ENCODE data around the gene SH3BP4. TPM values are rescaled to one million over a fixed set of nuclear protein-coding genes. Genes with fewer than 3 reads are reported as not detected.
A peak's percentile ranks its signal among the peaks of the same experiment; 100 is the strongest.

The SH3BP4 gene
- total and polyA plus RNA-seq, 2 of the 8 experiments (the other 6 are each of a cell fraction or from before 2014, with no cell fraction given), result 28.3 to 35.4 TPM

DNA sequence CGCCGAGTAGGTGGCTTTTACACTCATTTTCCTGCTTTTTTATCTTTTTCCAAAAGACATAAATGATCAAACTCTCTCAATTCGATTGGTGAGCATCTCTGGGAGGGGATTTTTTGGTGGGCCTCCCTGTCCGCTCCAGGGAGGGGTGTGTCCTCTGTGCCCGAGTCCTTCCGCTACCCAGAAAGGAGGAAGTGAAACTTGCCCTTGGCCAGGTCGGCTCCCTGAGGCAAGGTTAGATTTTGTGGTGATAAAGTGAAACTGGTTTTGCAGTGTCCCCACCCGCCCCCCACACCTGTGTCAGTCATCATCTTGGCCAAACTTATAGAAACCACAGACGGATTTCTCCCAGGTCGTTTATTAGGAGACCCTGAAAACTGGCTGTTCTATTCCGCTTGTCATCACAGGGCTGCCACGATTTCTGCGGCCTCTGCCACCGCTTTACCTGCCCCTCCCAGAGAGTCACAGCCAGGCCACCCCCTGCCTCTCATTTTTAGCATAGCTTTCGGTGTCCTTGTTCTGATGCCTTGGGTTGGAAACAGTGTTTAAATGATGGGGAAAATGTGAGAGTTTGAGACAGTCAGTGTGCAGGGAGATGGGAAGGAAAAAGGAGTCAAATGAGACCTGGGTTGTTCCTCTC, 93.6 kb downstream of the SH3BP4 start:
- H4K20me1 ChIP-seq (replicated peaks in 1 of 2; ENCODE audit: control insufficient read depth in 1 of 2, insufficient read depth in 2 of 2, low read length in 2 of 2), result peaks cover 8 to 9% of the 10 kb centered on the region in 2 experiments
- no peak overlapping the region for H3K9ac ChIP-seq (replicated peaks in 1 of 4; ENCODE audit: extremely low read depth in 1 of 4, low read depth in 3 of 4, low read length in 3 of 4)
- H3K9me3 ChIP-seq (ENCODE audit: insufficient read depth in 2 of 2, low read depth in 1 of 2, low read length in 1 of 2), result no peaks in the 10 kb centered on the region
- no peaks in the 10 kb centered on the region; a peak in 2 of 7 replicates for H3K4me1 ChIP-seq (replicated peaks in 1 of 4; ENCODE audit: control insufficient read depth in 3 of 4, insufficient read depth in 4 of 4, low read length in 3 of 4)
- H4K5ac ChIP-seq (ENCODE audit: insufficient read length, low read depth, low read length), result no peak overlapping the region
- no peak overlapping the region for H3K23ac ChIP-seq (ENCODE audit: insufficient read length)
- ChIA-PET POLR2A (ENCODE audit: partially characterized antibody) (no interaction called here), CTCF (ENCODE audit: partially characterized antibody) (interaction anchor here (0.5 to 0.6 kb wide), 2 partner anchors 320 to 691 kb away, joined by 3 read pairs; no protein-coding TSS in a partner anchor)
- H3K4me3 ChIP-seq (ENCODE audit: extremely low read depth in 1 of 4, insufficient read depth in 2 of 4, low read depth in 3 of 4, low read length in 4 of 4), result no peak overlapping the region
- H3K27ac ChIP-seq (ENCODE audit: low read depth, low read length), result no peak overlapping the region
- H2BK12ac ChIP-seq (ENCODE audit: low read depth, low read length), result no peak overlapping the region
- peaks cover 7% of the 10 kb centered on the region; the same call in 1 of the 2 replicates for H3K79me1 ChIP-seq (ENCODE audit: low read depth, low read length)
- TF ChIP-seq BRCA1 (IDR thresholded peaks at IDR 0.05; ENCODE audit: low read depth, low read length), result no peak
- TF ChIP-seq, protein P1, sequence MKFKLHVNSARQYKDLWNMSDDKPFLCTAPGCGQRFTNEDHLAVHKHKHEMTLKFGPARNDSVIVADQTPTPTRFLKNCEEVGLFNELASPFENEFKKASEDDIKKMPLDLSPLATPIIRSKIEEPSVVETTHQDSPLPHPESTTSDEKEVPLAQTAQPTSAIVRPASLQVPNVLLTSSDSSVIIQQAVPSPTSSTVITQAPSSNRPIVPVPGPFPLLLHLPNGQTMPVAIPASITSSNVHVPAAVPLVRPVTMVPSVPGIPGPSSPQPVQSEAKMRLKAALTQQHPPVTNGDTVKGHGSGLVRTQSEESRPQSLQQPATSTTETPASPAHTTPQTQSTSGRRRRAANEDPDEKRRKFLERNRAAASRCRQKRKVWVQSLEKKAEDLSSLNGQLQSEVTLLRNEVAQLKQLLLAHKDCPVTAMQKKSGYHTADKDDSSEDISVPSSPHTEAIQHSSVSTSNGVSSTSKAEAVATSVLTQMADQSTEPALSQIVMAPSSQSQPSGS (IDR thresholded peaks at IDR 0.05; ENCODE audit: low read length), result no peak
- TF ChIP-seq TCF12 (IDR thresholded peaks at IDR 0.05; ENCODE audit: low read depth, low read length), result no peak
- no peak for TF ChIP-seq MAFK (IDR thresholded peaks at IDR 0.05; ENCODE audit: low read depth, low read length)
- no peak for TF ChIP-seq SIX5 (IDR thresholded peaks at IDR 0.05; ENCODE audit: low read depth, low read length)
- no peak for TF ChIP-seq CBX5 (IDR thresholded peaks at IDR 0.05; ENCODE audit: low read depth, low read length)
- no peak for TF ChIP-seq CTBP2 (IDR thresholded peaks at IDR 0.05; ENCODE audit: borderline replicate concordance, insufficient read depth, insufficient read length, low read length)
- TF ChIP-seq KDM1A (IDR thresholded peaks at IDR 0.05; ENCODE audit: borderline replicate concordance, low read length), result no peak
- H3K36me3 ChIP-seq (ENCODE audit: control insufficient read depth in 2 of 4, insufficient read depth in 4 of 4, low read length in 3 of 4), result peaks cover 24 to 46% (median 31%) of the 10 kb centered on the region in 4 experiments
- no peak overlapping the region for H3K4me2 ChIP-seq (ENCODE audit: insufficient read depth in 1 of 2, low read depth in 2 of 2, low read length in 2 of 2)
- H4K8ac ChIP-seq (ENCODE audit: extremely low read depth, insufficient read depth, low read length), result peak overlapping the region; percentile 15; the same call in 1 of the 2 replicates
- H3K14ac ChIP-seq (ENCODE audit: insufficient read length), result no peak overlapping the region
- DNase-seq (ENCODE audit: low read depth in 1 of 2, low spot score in 2 of 2) (no peak), FAIRE-seq (no peak)
- H3K79me2 ChIP-seq (ENCODE audit: control insufficient read depth in 1 of 2, insufficient read depth in 2 of 2, low read length in 2 of 2), result peaks cover 0 to 23% of the 10 kb centered on the region in 2 experiments; a peak in 1 of 4 replicates
- H4K91ac ChIP-seq (replicated peaks; ENCODE audit: insufficient read length, low read length), result no peak overlapping the region
- no peak overlapping the region for H2BK120ac ChIP-seq (replicated peaks; ENCODE audit: low read depth, low read length)
- H2BK15ac ChIP-seq (ENCODE audit: low read length), result no peak overlapping the region
- H2BK20ac ChIP-seq (ENCODE audit: low read length), result no peak overlapping the region
- no peak overlapping the region; the same call in 1 of the 2 replicates for H3K18ac ChIP-seq (ENCODE audit: extremely low read depth, low read length)
- H3K4ac ChIP-seq (replicated peaks; ENCODE audit: insufficient read length, low read depth, low read length), result no peak overlapping the region
- H3K56ac ChIP-seq (replicated peaks; ENCODE audit: insufficient read length, low read depth, low read length), result no peak overlapping the region
- H3K27me3 ChIP-seq (replicated peaks in 1 of 4; ENCODE audit: control insufficient read depth in 3 of 4, extremely low read depth in 1 of 4, insufficient read depth in 3 of 4, low read length in 3 of 4), result no peaks in the 10 kb centered on the region
- H2AK5ac ChIP-seq (ENCODE audit: low read depth, low read length), result no peak overlapping the region
- 96% methylated on average over 15 of the region's 15 CpGs; no CpG with 5 or more reads in 1 of the 2 experiments for WGBS, 2 experiments (ENCODE audit: extremely low coverage in 1 of 2, insufficient coverage in 1 of 2, insufficient read length in 1 of 2, insufficient replicate concordance in 2 of 2, low coverage in 1 of 2, low lambda C conversion rate in 2 of 2, missing lambda C conversion rate in 1 of 2)
- no peak overlapping the region for H2AFZ ChIP-seq (ENCODE audit: low read length)
- no peak overlapping the region for H2BK5ac ChIP-seq (ENCODE audit: low read depth, low read length)
- H3K23me2 ChIP-seq (ENCODE audit: low read depth, low read length), result no peaks in the 10 kb centered on the region
